Activated CD8-positive, alpha-beta memory T cell treated with anti-CD3 and anti-CD28 coated beads for 4 hours (primary cell): ENCODE results near the gene CIART.
A peak's percentile ranks its signal among the peaks of the same experiment; 100 is the strongest.
"Not testable (repeated sequence)": the region's sequence is repeated elsewhere in the genome, so short reads cannot be mapped to it uniquely, and the experiment has no call there.

Source experiments
- DNase-seq, 2 donors: peaks; one replicate each; pipeline ENCODE4 v3.0.0-alpha.2; 2020; ENCODE audit warnings: low read depth in 2 of 2

Gene CIART

DNA sequence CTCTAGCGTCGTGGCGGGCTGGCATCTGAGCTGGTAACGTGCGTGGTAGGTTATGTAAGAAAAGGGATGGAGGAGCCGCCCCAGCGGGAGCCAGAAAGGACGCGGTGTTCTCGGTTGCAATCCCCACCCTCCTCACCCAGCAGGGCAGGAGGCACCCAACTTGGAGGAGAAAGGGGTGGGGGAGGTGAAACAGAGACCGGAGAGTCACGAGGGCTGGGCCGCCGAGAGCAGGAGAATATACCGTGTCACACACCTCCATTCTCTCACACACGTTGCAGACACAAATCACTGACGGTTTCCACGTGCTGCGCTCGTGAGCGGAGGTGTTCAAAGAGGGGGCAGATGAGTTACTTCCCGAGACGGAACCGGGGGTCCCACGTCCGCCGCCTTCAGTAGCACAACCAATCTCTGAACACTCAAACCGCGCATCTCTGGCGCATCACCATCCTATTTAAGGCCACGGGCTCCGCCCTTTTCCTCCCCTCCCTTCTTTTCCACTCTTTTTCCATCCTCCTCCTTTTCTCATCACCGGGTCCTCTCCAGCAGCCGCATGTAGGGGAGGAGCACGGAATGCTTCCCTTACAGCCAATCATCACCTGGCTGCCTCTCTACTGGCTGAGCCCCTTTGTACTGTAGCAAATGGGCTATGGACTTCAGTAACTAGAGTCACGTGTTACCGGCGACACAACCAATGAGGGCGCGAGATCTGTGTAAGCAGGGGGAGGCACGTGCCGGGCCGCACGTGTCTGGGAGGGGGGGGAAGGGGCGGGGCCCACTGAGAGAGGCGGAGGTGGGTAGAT lies at the start of gene CIART:
Gene CIART, plus strand, starts transcription at position 797 of the 800 bp plus-strand sequence. CDS start 714 bp downstream, outside the sequence.
- peak; percentile 60 to 83 for DNase-seq

GRCh38 chr1:150232921-150233320 lies 49.4 kb upstream of the CIART start:
- DNase-seq = not testable (repeated sequence)

GRCh38 chr1:150233359-150234308 lies 48.7 kb upstream of the CIART start:
- DNase-seq = peak in 1 of 2 donors; percentile 50

DNA sequence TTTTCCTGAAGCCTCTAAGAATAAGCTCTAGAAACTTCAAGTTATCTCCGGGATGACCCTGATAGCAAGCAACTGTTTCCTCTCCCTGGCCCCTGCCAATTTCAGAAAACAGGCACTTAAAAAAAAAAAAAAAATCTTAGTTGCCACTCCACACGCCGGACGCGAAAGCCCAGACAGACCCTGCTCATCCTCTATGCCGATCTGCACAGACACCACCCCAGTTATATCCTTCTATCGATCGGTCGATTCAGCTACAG lies 48.1 kb upstream of the CIART start:
- no peak for DNase-seq

GRCh38 chr1:150234566-150235293 lies 47.6 kb upstream of the CIART start:
- DNase-seq = peak; percentile 80 to 84

- DNase-seq = no peak
Observed at GRCh38 chr1:150235294-150235851, 47.0 kb upstream of the CIART start.

GRCh38 chr1:150235852-150236613 lies 46.3 kb upstream of the CIART start, which contains the start of gene ANP32E:
TSS of gene ANP32E (minus strand) at chr1:150236112. CDS start at chr1:150235786, 326 bp downstream.
- peak; percentile 81 to 91 for DNase-seq

GRCh38 chr1:150236614-150237100 lies 45.7 kb upstream of the CIART start:
- DNase-seq = no peak

GRCh38 chr1:150237176-150237575 lies 45.2 kb upstream of the CIART start:
- not testable (repeated sequence) for DNase-seq

DNA sequence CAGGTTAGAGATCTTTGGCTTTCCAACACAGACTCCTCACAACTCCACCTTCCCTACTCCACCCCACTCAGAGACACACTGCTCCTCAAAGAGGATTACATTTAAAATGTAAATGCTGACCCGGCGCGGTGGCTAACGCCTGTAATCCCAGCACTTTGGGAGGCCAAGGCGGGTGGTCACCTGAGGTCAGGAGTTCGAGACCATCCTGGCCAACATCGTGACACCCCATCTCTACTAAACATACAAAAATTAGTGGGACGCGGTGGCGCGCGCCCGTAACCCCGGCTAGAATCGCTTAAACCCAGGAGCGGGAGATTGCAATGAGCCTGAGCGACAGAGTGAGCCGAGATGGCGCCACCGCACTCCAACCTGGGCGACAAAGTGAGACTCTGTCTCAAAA lies 44.6 kb upstream of the CIART start:
- no peak for DNase-seq

- no peak for DNase-seq
Observed at GRCh38 chr1:150243003-150243402, 39.4 kb upstream of the CIART start.

GRCh38 chr1:150249936-150250335 lies 32.4 kb upstream of the CIART start:
- no peak for DNase-seq

- DNase-seq = no peak
Observed at GRCh38 chr1:150256198-150256553, 26.2 kb upstream of the CIART start.

DNA sequence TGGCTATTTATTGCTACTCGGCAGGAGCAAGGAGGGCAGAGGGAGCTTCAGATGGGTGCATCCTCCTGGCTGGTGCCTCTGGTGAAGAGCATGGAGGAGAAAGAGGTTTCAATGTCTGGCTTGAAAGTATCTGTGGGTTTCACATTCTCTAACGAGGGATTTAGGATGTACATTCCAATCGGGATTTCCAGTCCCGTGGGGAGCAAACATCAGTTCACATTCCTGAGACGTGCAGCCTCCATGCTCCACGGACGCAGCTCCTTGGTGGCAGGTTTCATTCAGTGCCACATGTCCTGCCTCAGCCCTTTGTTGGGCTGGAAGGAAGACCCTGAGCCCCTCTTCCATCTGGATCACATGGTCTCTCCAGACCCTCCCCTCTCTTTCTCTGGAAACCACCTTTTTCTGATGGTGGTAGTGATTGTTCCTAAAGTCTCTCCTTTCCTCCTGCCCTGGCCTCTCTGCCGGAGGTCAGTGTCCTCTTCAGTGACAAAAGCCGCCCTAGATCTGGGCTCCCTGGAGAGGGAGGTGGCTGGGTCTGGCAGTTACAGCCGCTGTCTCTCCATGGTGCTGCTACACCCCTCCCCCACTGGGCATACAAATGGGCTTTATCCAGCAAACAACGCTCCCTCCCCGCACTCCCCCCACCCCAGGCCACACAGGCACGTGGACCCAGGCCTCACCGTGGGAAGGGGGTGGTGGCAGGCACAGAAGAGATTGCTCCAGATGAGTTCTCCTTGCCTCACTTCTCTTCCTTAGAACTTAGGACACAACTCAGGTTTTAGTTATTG lies 25.6 kb upstream of the CIART start:
- DNase-seq = no peak

GRCh38 chr1:150257624-150258585 lies 24.4 kb upstream of the CIART start, which contains the start of gene CA14:
TSS of gene CA14 (plus strand) at chr1:150257774. CDS start at chr1:150258129, 355 bp downstream.
- no peak for DNase-seq

GRCh38 chr1:150259217-150259616 lies 23.1 kb upstream of the CIART start:
- no peak for DNase-seq

- DNase-seq = no peak
Observed at GRCh38 chr1:150259758-150260669, 22.3 kb upstream of the CIART start.

GRCh38 chr1:150261367-150261766 lies 21.0 kb upstream of the CIART start:
- DNase-seq = no peak
